Natural killer cell (primary cell): ENCODE results near the gene FOXN3. TPM values are rescaled to one million over a fixed set of nuclear protein-coding genes. Genes with fewer than 3 reads are reported as not detected.

Source experiments
- ATAC-seq, 3 donors: fragments of 150-1000 bp in 2 of 3; fragments of 200-7000 bp in 1 of 3; cut with Tn5 transposase; 1 replicate in 1 of 3; 2 replicates in 2 of 3; pipeline ENCODE4 v1.10.0; 2021; ENCODE audit warnings: mild to moderate bottlenecking in 2 of 3, moderate library complexity in 2 of 3
- DNase-seq, 2 donors: peaks; one replicate each; pipeline versions ENCODE4 v3.0.0 to v3.0.0-alpha.2; 2013 to 2021; ENCODE audit warnings: mixed read lengths in 1 of 2
- H3K27ac ChIP-seq: one replicate; pipeline ENCODE4 v1.5.1; 2013; ENCODE audit warnings: mild to moderate bottlenecking, low read length
- H3K27me3 ChIP-seq: one replicate; pipeline ENCODE4 v1.6.1; 2013; ENCODE audit warnings: low read length; ENCODE audit not compliant: control insufficient read depth, insufficient read depth
- H3K36me3 ChIP-seq: one replicate; pipeline ENCODE4 v1.6.1; 2013; ENCODE audit warnings: low read length; ENCODE audit not compliant: control insufficient read depth, insufficient read depth
- H3K4me1 ChIP-seq: one replicate; pipeline ENCODE4 v1.6.1; 2013; ENCODE audit warnings: low read length; ENCODE audit not compliant: control insufficient read depth, insufficient read depth
- H3K4me3 ChIP-seq: one replicate; pipeline ENCODE4 v1.5.1; 2013; ENCODE audit warnings: low read length
- H3K9me3 ChIP-seq: one replicate; pipeline ENCODE4 v1.6.1; 2013; ENCODE audit warnings: low read length; ENCODE audit not compliant: control insufficient read depth, insufficient read depth
- H3K27ac Mint-ChIP-seq, 2 donors: one replicate each; pipeline ENCODE4 v1.8.0; 2022; ENCODE audit warnings: mild to moderate bottlenecking in 2 of 2, mixed read lengths in 2 of 2, moderate library complexity in 1 of 2
- H3K27me3 Mint-ChIP-seq, 2 donors: one replicate each; pipeline ENCODE4 v1.8.0; 2022; ENCODE audit warnings: low read depth in 2 of 2, mixed read lengths in 2 of 2
- H3K36me3 Mint-ChIP-seq: one replicate; pipeline ENCODE4 v1.8.0; 2022; ENCODE audit warnings: mixed read lengths
- H3K4me1 Mint-ChIP-seq, 2 donors: one replicate each; pipeline ENCODE4 v1.8.0; 2022; ENCODE audit warnings: mixed read lengths in 2 of 2
- H3K4me3 Mint-ChIP-seq: one replicate; pipeline ENCODE4 v1.8.0; 2022; ENCODE audit warnings: mild to moderate bottlenecking, moderate library complexity, mixed read lengths
- H3K9me3 Mint-ChIP-seq, 2 donors: one replicate each; pipeline ENCODE4 v1.8.0; 2022; ENCODE audit warnings: mixed read lengths in 2 of 2
- WGBS: methylation state at CpG from one replicate; pipeline ENCODE4 v1.1.7; 2013; ENCODE audit warnings: missing lambda C conversion rate; ENCODE audit not compliant: insufficient coverage; 5-methylcytosine and 5-hydroxymethylcytosine counted together
- intact Hi-C: fragments of 100-400 bp; cut with micrococcal nuclease; formaldehyde crosslinking; loops from one replicate; pipeline ENCODE4 v1.14.2; 2022
- total RNA-seq, 4 donors: library from RNA; stranded (reverse); fragments of 120-200 nt in 1 of 4; gene quantifications; one replicate each; pipeline versions ENCODE4 v1.2.3 to v1.2.4, GENCODE V29; 2013 to 2022
- TF ChIP-seq, protein P1 (sequence below): fragments of 200-600 bp; IDR thresholded peaks from one replicate; pipeline ENCODE4 v1.8.0; 2022; ENCODE audit warnings: antibody characterized with exemption

The FOXN3 gene
- total RNA-seq, 3 donors from 2014 or later (not counting 1 experiment from before 2014, with no cell fraction given), result 209 to 216 (median 209) TPM

DNA sequence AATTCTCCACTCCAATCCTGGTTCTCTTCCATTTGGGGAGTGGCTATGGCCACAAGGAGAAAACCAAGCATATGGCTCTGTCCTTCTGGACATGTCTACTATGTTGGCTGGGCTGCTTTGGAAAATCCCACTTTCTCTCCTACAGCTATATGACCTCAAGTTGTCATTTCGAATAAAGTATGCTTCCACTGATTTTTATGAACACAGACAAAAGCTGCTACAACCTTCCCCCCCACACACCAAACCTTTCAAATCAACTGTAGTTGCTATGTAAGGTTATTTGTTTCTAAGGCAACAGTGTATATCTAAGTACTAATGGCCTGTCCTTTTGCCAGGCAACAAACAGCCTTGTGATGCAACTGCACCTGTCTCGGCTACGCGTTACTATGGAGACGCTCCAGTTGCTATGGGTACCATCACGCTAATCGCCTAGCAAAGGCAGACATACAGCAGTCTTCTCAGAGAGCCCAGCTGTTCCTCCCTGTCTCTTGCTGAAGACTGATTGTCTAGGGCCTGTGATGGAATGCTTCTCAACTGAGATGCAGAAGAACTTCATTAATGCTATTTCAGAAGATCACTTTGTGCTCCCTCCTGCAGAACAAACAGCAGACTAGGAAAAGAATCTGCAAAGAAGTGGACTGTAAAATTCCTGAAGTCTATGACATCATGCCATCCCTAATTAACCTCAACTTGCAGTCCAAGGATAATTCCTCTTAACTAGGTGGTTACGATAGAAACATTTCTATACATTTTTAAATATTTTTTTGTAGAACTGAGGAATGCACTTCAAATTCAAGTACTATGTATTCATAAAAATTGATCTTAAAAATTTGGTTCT lies 67.6 kb downstream of the FOXN3 start:
- intact Hi-C loops, result no loop called here

DNA sequence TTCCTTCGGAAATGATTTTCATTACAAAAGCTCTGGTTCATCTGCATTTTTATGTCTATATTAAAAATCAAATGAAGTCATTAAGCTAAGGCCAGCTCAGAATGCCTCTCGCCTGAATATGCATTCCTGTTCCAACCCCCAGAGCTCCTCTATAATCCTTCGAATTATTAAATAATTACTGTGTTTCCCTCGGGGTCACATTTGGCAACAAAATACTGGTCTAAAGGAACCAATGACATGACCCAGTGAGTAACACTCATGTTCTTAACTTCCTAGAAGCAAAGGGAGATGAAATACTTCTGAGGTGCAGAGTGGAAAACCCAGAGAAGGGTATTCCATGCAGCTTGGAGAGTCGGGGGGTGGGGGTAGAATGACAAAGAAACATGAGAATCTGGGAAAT lies 68.3 kb downstream of the FOXN3 start:
- no peaks in the 10 kb centered on the region for H3K36me3 Mint-ChIP-seq
- intact Hi-C loops, result no loop called here
- peaks cover 66 to 75% of the 10 kb centered on the region in 2 donors for H3K4me1 Mint-ChIP-seq
- TF ChIP-seq, protein P1, sequence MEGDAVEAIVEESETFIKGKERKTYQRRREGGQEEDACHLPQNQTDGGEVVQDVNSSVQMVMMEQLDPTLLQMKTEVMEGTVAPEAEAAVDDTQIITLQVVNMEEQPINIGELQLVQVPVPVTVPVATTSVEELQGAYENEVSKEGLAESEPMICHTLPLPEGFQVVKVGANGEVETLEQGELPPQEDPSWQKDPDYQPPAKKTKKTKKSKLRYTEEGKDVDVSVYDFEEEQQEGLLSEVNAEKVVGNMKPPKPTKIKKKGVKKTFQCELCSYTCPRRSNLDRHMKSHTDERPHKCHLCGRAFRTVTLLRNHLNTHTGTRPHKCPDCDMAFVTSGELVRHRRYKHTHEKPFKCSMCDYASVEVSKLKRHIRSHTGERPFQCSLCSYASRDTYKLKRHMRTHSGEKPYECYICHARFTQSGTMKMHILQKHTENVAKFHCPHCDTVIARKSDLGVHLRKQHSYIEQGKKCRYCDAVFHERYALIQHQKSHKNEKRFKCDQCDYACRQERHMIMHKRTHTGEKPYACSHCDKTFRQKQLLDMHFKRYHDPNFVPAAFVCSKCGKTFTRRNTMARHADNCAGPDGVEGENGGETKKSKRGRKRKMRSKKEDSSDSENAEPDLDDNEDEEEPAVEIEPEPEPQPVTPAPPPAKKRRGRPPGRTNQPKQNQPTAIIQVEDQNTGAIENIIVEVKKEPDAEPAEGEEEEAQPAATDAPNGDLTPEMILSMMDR, result no peak
- Histone ChIP-seq H3K36me3 (peaks cover 22% of the 10 kb centered on the region), H3K27me3 (no peaks in the 10 kb centered on the region), H3K4me1 (peaks cover 21% of the 10 kb centered on the region), H3K4me3 (no peak overlapping the region), H3K27ac (no peak overlapping the region), H3K9me3 (no peaks in the 10 kb centered on the region)
- H3K9me3 Mint-ChIP-seq, result no peaks in the 10 kb centered on the region
- H3K27me3 Mint-ChIP-seq, result no peaks in the 10 kb centered on the region
- DNase-seq, result no peak
- ATAC-seq, result no peak
- 97% methylated on average over 4 of the region's 5 CpGs for WGBS
- H3K4me3 Mint-ChIP-seq, result no peak overlapping the region
- peak overlapping the region in 1 of 2 donors; percentile 58 for H3K27ac Mint-ChIP-seq

More for the DNA sequence above, 67.6 kb downstream of the FOXN3 start:
- TF ChIP-seq, protein P1, result no peak
- Histone ChIP-seq H3K36me3 (peaks cover 22% of the 10 kb centered on the region), H3K27me3 (no peaks in the 10 kb centered on the region), H3K27ac (no peak overlapping the region), H3K4me1 (peaks cover 21% of the 10 kb centered on the region), H3K9me3 (no peaks in the 10 kb centered on the region), H3K4me3 (no peak overlapping the region)
- H3K36me3 Mint-ChIP-seq, result no peaks in the 10 kb centered on the region
- H3K9me3 Mint-ChIP-seq, result no peaks in the 10 kb centered on the region
- 95% methylated on average over 7 of the region's 8 CpGs for WGBS
- no peaks in the 10 kb centered on the region for H3K27me3 Mint-ChIP-seq
- H3K27ac Mint-ChIP-seq, result peak overlapping the region; percentile 80 to 84
- H3K4me3 Mint-ChIP-seq, result no peak overlapping the region
- ATAC-seq (peak in 2 of 3 donors; percentile 26 to 39), DNase-seq (peak in 1 of 2 donors; percentile 41)
- H3K4me1 Mint-ChIP-seq, result peaks cover 62 to 70% of the 10 kb centered on the region in 2 donors

DNA sequence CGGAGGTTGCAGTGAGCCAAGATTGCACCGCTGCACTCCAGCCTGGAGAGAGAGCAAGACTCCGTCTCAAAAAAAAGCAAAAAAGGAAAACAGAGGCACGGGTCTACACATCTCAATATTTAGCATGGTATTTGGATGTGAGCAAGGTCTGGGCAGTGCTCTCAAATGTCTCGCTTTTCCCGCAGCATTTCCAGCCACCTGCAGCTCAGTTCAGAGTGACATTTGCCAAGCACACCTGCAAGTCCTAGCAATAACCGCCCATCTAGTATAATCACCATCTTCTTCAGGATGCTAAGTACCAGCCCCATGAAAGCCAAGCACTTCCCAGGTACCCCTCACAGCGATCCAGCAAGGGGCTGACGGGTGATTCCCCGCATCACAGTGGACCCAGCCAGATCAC lies 69.1 kb downstream of the FOXN3 start:
- H3K27ac ChIP-seq, result no peak overlapping the region
- no peaks in the 10 kb centered on the region for H3K36me3 Mint-ChIP-seq
- DNase-seq (no peak), ATAC-seq (no peak)
- 96% methylated on average over 10 of the region's 10 CpGs for WGBS
- no peak overlapping the region for H3K27ac Mint-ChIP-seq
- H3K9me3 ChIP-seq, result no peaks in the 10 kb centered on the region
- no peaks in the 10 kb centered on the region for H3K27me3 ChIP-seq
- peaks cover 63 to 67% of the 10 kb centered on the region in 2 donors for H3K4me1 Mint-ChIP-seq
- peaks cover 22% of the 10 kb centered on the region for H3K36me3 ChIP-seq
- no peak overlapping the region for H3K4me3 Mint-ChIP-seq
- intact Hi-C loops, result no loop called here
- H3K27me3 Mint-ChIP-seq, result no peaks in the 10 kb centered on the region
- no peak overlapping the region for H3K4me3 ChIP-seq
- TF ChIP-seq, protein P1, result no peak
- H3K4me1 ChIP-seq, result peaks cover 21% of the 10 kb centered on the region
- no peaks in the 10 kb centered on the region for H3K9me3 Mint-ChIP-seq
